GM21723 (cell line): ENCODE results near the gene DICER1.
A peak's percentile ranks its signal among the peaks of the same experiment; 100 is the strongest.
"Not testable (repeated sequence)": the region's sequence is repeated elsewhere in the genome, so short reads cannot be mapped to it uniquely, and the experiment has no call there.

ENCODE experiments used
- ATAC-seq: cut with Tn5 transposase; IDR thresholded peaks from one replicate; pipeline ENCODE4 v1.9.1; 2021; ENCODE audit warnings: mild to moderate bottlenecking, moderate library complexity; ENCODE audit not compliant: unreplicated experiment

DICER1 gene

DNA sequence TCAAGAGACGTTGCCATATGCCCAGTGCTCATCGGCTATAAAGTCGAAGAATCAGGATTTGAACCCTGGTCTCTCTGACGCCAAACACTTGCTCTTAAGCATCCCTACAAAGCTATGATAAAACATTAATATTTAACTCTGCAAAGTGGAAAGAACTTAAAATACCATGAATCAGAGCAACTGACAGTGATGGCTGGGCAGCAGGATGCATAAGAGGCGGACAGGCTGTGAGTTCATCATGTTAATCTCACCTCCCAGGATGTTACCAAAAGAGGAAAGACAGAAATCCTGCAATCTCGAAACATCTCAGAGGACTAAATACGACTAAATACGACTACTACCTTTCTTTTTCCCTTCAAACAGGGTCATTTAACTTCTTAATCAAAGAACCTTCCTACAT, 5.8 kb downstream of the DICER1 start:
- no peak for ATAC-seq

DNA sequence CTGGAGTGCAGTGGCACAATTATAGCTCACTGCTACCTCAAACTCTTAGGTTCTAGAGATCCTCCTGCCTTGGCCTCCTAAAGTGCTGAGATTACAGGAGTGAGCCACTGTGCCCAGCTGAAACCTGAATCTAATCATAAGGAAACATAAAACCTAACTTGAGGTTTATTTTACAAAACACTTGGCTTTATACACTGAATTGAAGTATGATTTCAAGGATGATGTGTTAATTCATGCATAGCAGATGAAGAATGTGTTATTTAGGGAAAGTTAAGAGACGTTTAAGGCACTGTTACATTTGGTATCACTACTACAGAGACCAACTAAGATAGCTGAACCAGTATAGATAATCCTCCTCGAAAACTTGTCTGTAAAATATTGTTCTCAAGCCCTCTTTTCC, 6.4 kb downstream of the DICER1 start:
- ATAC-seq, result no peak

DNA sequence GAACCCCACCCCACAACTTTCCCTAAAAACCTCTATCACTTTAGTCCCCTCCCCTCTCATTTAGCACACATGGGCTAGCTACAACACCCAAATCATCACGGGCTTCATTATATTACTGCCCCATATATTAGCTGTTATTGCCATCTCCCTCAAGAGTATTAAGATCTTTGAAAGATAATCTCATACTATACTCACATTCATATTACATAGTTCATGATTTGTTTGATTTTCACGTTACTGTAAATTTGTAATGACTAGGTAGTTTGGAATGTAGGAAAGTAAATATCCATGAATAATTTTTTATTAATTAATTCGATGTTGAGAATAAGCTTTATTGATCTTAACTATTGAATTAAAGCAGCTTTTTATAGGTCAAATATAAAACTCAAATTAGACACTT, 7.9 kb downstream of the DICER1 start:
- no peak for ATAC-seq

DNA sequence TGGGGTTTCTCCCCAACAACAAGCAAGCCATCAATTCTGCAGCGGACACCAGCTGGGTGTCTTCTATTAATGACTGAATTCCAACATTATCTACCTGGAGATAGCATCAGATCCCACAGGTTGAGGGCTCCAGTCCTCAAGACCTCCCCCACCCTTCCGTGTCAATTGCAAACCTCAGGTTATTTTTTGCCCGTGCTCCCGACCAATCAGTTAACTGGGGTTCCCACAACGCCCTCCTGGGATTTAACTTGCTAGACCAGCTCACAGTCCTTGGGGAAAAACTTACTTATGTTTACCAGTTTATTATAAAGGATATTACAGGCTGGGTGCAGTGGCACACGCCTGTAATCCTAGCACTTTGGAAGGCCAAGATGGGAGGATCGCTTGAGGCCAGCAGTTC, 9.7 kb downstream of the DICER1 start:
- no peak for ATAC-seq

DNA sequence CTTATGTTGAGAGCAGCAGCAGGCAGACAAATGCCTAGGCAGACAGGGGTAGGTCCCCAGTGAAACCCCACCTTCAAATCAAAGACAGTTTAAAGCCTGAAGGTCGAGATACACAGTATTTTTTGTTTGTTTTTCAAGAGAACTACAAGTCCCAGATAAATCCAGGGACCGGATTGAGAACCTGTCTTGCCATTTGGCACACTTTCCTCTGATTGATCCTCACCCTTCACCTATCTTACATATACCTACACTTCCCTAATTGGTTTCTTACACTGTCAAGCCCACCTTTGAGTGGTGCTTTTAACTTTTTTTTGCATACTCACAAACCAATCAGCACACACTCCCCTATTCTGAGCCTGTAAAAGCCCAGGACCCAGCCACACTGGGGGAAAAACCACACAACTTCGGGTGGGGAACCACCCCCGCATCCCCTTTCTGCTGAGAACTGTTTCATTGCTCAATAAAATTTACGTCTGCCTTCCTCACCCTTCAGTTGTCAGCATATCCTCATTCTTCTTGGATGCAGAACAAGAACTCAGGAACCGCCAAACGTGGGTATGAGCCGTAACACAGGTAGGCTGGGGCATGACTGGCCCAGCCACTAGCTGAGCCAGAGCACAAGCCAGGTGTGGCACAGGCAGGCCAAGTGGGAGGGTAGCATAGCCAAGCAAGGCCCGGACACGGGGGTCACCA, 11.1 kb downstream of the DICER1 start:
- ATAC-seq, result no peak

DNA sequence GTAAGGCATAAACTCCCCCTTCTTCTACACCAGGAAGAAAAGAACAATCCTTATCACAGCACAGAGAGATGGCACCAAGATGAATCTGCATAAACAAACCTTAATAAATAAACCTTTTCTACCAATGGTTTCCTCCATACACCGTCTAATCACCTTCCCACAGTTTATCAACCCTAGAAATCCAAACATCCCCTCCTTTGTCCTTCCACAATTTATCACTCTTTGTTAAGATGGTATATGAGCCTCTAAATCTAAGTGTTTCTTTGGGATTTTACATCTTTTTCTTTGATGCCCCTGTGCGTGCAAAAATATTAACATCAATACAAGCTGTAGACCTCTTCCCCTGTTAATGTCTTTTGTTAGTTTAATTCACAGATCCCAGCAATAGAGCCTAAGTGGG, 12.5 kb downstream of the DICER1 start:
- ATAC-seq, result no peak

DNA sequence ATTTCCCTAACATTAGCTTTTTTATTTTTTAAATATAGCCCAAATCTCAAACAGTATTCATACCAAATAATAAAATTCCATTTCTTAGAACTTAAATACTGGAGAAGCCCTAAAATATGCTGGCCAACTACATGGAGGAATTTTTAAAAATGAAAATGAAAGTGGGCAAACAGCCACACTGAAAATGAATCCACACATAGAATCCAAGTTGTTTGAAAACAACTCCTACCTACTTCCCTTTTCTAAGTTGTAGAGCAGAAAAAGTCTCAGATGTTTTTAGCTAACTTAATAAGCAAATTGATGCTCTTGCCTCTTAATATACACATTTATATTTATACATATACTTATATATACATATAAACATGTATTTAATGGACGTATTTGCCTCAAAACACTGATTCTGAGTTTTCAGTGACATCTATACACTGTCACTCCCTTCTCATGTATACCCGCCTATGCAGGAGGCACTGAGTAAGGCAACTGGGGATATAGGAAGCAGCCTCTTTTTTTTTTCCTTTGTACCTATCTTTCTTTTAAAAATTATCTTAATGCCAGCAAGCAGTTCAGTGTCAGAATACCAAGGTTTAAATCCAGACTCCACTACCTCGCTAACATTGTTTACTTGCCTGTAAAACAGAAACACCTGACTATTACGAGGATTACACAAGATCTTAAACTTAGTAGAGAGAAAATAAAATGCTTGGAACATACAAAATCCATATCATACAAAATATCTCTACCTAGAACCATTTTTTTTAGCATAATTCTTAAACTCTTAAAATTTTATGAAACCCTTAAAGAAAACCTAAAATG, 13.3 kb downstream of the DICER1 start:
- ATAC-seq, result peak; percentile 58

DNA sequence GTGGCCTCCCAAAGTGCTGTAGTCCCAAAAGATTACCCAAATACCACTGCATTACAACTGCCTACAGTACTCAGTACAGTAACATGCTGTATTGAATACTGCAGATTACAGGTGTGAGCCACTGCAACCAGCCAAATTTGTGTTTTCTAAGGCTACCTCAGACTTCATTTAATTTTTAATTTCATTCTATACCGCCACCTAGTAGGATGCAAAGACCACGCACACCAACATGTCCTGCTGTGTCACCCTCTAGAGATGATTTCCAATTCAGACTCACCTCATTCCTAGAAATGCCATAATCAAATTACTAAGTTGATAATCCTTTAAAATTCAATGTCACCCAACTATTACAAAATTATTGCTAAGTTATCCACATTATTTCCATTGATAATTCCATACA, 15.1 kb downstream of the DICER1 start:
- ATAC-seq, result no peak

DNA sequence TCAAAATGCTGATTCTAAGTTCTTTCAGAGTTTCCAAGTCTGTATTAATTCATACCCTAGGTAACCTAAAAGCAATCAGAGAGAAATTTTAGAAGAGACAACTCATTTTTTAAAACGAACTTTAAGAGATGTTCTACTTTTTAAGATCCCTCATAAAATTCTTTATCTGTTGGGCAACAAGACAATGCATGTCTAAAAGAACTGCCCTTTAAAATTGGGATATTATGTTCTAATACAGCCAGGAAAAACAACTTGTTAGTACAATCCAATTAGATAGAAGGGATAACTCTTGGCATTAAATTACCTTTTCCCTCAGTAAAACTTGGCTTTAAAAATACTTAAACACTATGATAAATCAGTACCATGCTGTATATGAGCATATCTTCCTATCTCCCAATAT, 15.6 kb downstream of the DICER1 start:
- ATAC-seq, result no peak

DNA sequence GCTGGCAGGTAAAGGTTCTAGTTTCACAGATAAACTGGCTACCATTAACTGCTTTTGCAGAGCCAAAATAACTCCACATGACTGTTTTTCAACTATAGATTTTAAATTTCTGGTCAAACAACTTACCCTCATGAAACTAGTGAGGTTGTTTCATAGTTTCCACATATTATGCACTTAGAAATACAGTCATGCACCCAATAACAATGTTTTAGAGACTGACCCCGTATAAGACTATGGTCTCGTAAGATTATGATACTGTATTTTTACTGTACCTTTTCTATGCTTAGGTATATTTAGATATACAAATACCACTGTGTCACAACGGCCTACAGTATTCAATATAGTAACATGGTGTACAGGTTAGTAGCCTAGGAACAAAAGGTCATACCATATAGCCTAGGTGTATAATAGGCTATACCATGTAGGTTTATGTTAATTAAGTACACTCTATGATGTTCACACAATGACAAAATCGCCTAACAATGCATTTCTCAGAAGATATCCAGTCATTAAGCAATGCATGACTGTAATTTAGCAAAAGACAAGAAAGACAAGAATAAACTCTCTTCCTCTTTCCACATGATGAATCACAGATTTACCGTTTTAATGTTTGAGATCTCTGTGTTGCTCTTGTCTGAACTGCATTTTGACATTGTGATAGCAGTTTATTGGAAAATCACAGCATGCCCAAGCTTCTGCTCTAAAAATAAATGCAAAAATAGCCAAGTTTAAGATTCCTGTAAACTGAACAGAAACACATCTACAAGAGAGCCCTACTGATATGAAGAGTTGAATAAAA, 17.1 kb downstream of the DICER1 start:
- ATAC-seq, result no peak

DNA sequence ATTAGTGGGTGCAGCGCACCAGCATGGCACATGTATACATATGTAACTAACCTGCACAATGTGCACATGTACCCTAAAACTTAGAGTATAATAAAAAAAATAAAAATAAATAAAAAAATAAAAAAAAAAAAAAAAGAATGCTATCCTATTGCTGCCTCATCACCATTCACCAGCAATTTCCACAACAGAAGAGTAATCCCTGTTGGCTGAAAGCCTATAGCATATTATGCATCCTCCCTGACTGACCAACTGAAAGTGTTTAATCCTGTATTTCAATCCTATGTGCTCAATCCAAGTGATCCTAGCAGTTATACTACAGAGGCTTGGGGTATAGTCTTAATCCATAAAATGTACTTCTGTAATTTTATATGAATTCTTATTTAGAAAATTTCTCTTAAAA, 18.5 kb downstream of the DICER1 start:
- no peak for ATAC-seq

DNA sequence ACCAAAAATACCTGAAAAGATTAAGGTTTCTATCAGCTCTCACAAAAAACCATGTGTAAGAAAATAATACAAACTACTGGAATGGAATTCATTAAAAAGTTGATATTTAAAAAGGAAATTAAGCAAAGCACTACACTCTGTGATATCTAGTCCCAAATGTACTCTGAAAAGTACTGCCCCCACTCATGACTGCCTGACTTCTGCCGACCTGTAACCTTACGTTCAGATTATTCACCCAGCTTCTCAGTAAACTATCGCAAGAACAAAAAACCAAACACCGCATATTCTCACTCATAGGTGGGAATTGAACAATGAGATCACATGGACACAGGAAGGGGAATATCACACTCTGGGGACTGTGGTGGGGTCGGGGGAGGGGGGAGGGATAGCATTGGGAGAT, 18.9 kb downstream of the DICER1 start:
- not testable (repeated sequence) for ATAC-seq

DNA sequence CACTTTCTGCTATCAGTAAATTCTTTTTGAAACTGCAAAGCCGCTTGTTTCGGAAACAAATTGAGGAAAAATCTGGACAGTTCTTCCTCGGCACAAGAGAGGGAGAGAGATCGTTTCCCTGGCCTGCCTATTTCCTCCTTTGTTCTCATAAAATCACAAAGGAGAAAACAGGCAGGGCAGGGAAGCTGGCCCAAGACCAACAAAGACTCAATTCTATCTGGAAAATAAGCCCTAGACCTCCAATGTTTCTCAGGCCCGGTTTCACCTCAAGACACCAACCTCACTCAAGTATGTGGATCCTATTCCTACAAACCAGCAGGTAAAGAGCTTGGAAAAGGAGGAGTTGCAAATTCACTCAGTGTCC, 19.5 kb downstream of the DICER1 start:
- ATAC-seq, result no peak

DNA sequence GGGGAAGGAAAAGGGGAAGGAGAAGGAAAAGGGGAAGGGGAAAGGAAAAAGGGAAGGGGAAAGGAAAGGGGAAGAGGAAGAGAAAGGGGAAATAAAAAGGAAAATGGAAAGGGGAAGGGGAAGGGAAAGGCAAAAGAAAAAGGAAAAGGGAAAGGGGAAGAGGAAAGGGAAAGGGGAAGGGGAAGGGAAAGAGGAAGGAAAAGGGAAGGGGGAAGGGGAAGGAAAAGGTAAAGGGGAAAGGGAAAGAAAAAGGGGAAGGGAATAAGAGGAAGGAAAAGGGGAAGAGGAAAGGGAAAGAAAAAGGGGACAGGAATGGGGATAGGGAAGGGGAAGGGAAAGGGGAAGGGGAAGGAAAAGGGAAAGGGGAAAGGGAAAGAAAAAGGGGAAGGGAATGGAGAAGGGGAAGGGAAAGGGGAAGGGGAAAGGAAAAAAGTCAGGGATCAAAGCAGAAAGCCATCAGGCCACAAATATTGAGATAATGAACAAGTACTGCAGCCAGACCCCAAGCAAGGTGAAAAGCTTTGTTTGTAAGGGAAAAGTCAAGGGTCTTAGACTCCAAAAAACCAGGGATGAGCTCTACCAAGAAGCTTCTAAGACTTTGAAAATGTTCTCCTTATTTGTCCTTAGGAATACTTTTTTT, 20.0 kb downstream of the DICER1 start:
- no peak for ATAC-seq

DNA sequence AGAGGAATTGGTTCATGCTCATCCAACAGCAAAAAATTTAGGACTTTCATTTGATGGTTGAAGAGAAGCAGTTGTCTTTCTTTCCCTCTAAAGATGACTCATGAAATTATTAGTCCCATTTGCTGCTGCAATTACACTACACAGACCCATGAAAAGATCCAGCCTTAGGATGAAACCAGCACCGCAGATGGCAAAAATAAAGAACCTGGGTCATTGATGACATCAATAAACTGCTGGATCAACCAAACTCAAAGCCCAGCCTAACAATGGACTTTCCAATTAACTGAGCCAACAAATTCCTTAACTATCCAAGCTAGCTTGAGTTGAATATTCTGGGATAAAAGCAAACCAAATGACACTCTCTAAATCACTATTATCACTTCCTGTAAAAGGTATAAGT, 20.7 kb downstream of the DICER1 start:
- no peak for ATAC-seq

DNA sequence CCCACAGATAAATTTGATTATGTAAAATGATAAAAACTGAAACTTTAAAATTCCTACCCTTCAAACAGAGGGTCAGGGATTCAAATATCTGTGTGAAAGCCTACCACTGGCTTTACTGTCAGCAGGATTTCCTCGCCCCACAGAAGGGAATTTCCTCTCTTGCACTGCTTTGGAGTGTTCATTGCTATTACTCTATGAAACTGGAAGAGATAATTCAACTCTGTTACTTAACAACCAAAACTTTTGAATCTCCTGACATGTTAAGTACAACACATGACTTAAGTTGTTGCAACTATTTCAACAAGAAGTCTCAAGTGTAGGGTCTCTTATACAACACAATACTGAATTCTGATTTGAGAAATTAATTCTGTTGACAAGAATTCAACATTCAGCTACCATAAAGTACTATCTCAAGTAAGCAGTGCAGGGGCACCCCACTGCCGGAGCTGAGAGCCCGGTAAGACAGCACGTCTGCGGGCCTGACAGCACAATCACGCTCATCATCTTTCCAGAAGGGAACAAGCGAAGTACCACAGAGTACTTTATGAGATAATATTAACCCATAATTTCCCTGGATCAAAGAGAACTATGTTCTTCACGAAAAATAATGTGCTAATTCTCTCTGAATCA, 22.9 kb downstream of the DICER1 start:
- no peak for ATAC-seq

DNA sequence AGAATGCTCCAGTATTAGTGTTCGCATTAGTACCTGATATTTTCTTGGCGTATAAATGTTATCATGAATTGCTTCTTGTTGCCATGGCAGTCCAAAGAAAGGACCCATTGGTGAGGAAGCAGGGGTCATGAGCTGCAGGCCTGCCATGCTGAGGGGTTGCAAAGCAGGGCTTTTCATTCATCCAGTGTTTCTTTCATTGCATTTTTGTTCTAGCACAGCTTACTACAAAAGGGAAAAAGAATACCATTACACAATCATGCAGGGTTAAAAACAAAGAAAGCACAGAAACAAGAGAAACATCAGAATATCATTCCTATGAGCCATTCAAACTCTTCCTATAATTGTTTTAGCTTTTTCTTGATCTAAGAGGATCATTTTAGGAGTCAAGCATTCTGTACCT, 24.0 kb downstream of the DICER1 start:
- no peak for ATAC-seq

DNA sequence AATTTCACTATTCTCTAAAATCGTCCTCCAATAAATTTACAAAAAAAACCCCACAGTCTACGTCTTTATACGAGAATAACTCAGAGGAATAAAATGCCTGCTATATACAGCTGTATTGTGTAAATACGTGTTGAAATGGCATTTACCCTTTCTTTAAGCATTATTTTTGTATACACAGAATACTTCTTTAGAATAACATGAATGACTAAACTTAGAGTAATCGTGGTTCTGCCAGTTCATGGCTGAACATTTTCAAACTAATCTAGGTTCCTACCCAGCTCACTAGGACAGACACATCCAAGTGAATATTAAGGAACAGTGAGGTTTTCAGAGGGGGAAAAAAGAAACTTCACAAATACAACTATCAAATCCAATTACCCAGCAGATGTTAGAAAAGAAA, 24.6 kb downstream of the DICER1 start:
- ATAC-seq, result no peak

DNA sequence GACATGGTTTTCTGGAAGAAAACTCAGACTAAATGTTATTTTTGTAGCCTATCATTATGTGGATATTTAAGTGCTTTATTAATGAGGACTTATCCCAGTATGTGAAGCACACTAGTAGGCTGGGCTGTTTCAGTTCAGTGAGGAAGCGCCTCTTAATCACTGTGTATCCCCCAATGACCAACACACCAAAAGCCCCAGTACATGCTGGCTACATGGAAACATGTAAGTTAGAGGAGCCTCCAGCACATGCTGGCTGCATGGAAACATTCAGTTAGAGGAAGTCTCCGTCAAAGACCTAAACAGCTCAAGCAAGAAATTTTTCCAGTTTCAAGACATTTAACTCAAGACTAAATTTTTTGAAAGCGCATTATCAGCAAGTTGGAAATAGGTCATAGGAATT, 26.8 kb downstream of the DICER1 start:
- ATAC-seq, result no peak

DNA sequence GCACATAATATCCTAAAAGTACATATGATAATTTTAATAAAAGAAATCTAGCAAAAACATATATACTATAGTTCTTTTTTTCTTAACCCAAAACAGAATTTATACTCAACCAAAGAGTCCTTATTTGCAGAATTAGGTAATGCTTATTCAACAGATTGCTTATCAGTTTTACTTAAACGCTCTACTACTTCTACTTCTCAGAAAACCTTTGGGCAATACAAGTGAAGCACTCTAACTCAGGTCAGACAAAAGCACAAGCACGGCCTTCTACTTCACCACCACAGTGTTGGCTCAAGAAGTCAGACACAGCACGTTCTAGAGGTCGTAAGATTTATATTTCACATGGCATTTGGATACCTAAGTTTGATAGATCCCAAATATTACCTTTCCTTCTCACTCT, 29.2 kb downstream of the DICER1 start:
- no peak for ATAC-seq

DNA sequence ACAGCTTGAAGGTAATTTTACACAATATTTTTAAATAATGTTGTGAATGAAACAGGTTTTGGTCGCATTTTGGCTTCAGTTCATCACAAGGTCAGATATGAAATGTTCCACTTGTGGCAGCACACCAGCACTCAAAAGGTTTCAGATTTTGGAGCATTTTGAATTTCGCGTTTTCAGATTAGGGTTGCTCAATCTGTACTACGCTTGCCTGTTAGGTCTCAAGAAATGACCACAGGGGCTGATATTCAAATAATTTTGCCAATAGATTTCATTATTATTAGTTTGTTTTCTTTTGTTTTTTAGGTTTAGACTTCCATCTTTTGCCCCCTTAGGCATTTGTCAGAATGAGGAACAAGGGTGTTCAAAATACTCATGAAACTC, 29.8 kb downstream of the DICER1 start:
- no peak for ATAC-seq
